ENCODE results near the gene MZT2A.
"Not testable (repeated sequence)": the region's sequence is repeated elsewhere in the genome, so short reads cannot be mapped to it uniquely, and the experiment has no call there.

Gene MZT2A

GRCh38 chr2:131493199-131493968 is 1.2 kb upstream of the MZT2A start:
- Histone ChIP-seq H3K9me3 (ENCODE audit: insufficient read depth, low read length) (no peaks in the 10 kb centered on the region), H3K27ac (ENCODE audit: low read depth, low read length) (peak overlapping the region; percentile 82), H3K9ac (ENCODE audit: low read length) (peak overlapping the region; percentile 99), H3K9me2 (replicated peaks; ENCODE audit: insufficient read depth, low read length) (no peaks in the 10 kb centered on the region), H3K4me2 (ENCODE audit: low read depth, low read length, poor library complexity, severe bottlenecking) (peak overlapping the region; percentile 97), H4K20me1 (ENCODE audit: low read depth, low read length) (no peaks in the 10 kb centered on the region), H3F3A (ENCODE audit: insufficient read depth) (no peaks in the 10 kb centered on the region), H3K79me2 (ENCODE audit: insufficient read depth, low read length) (peaks cover 87% of the 10 kb centered on the region), H3K27me3 (ENCODE audit: low read length) (no peaks in the 10 kb centered on the region), H3K4me3 (ENCODE audit: insufficient read depth, low read length, poor library complexity, severe bottlenecking) (peak overlapping the region; percentile 99), H3K36me3 (ENCODE audit: low read length) (no peaks in the 10 kb centered on the region), H2AFZ (ENCODE audit: low read depth, low read length, severe bottlenecking) (peak overlapping the region; percentile 64)
- TF ChIP-seq EZH2phosphoT487 (conservative IDR thresholded peaks at IDR 0.05; ENCODE audit: low read length) (no peak), CTCF (IDR thresholded peaks at IDR 0.05; ENCODE audit: insufficient read depth, low read length, poor library complexity, severe bottlenecking) (no peak)

DNA sequence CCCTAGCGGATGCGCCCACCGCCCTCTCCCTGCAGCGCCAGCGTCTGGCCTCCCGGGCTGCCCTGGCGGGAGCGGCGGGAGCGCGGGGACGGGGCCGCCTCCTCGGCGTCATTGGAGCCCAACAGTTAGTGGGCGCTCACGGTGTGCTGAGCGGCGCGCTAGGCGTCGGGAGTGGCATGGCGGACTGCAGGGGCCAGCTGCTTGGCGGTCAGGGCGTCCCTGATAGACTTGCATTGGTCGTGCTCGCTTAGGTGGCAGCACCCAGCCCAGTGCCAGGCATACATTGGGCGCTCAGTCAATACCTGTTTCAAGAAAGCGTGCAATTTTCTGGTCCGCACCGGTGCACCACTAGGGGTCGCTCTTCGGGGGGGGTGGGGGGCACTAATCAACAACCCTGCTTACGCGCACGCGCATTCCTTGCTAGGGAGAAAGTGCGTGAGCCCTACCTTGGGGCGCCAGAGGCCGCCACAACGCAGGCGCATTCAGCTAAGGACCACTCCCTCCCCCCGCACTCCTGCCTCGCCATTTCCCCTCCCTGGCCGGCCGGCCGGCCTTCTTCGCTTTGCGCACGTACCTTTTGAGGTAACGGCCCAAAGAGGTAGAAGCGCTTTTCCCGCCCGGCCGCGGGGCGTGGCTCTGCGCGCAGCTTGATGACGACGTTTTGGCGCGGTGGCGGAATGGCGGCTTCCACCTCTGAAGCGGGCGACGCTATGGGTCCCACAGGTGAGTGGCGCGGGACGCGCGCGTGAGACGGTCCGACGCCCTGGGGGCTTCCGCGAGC is 411 bp upstream of the MZT2A start:
- Histone ChIP-seq H3K36me3 (ENCODE audit: low read length) (no peaks in the 10 kb centered on the region), H2AFZ (ENCODE audit: low read depth, low read length, severe bottlenecking) (peak overlapping the region; percentile 73), H3K27ac (ENCODE audit: low read depth, low read length) (peak overlapping the region; percentile 82), H3K79me2 (ENCODE audit: insufficient read depth, low read length) (peaks cover 85% of the 10 kb centered on the region), H3K9ac (ENCODE audit: low read length) (peak overlapping the region; percentile 99), H4K20me1 (ENCODE audit: low read depth, low read length) (no peaks in the 10 kb centered on the region), H3K27me3 (ENCODE audit: low read length) (no peaks in the 10 kb centered on the region), H3K9me3 (ENCODE audit: insufficient read depth, low read length) (no peaks in the 10 kb centered on the region), H3K4me3 (ENCODE audit: insufficient read depth, low read length, poor library complexity, severe bottlenecking) (peak overlapping the region; percentile 99), H3K9me2 (replicated peaks; ENCODE audit: insufficient read depth, low read length) (no peaks in the 10 kb centered on the region), H3K4me2 (ENCODE audit: low read depth, low read length, poor library complexity, severe bottlenecking) (peak overlapping the region; percentile 97), H3F3A (ENCODE audit: insufficient read depth) (no peaks in the 10 kb centered on the region)
- peak; percentile 87 for TF ChIP-seq CTCF (IDR thresholded peaks at IDR 0.05; ENCODE audit: insufficient read depth, low read length, poor library complexity, severe bottlenecking)
- TF ChIP-seq EZH2phosphoT487 (conservative IDR thresholded peaks at IDR 0.05; ENCODE audit: low read length) = no peak

DNA sequence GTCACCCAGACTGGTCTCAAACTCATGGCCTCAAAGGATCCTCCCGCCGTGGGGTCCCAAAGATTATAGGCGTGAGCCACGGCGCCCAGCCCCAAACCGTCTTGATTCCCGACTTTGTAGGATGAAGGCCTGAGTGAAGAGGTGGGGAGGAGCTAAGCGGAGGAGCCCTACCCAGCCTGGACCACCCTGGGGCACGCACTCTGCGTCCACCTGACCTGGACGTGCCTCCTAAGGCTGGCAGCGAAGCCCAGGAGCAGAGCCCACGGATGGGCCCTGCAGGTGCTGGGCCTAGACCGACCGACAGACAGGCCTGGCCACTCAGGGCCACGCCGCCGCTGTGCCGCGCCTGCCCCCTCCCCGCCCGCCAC is 744 bp downstream of the MZT2A start:
- peak overlapping the region; percentile 84 for H3K4me3 ChIP-seq (ENCODE audit: insufficient read depth, low read length, poor library complexity, severe bottlenecking)
- H3K79me2 ChIP-seq (ENCODE audit: insufficient read depth, low read length) = peaks cover 76% of the 10 kb centered on the region
- peak overlapping the region; percentile 99 for H3K9ac ChIP-seq (ENCODE audit: low read length)
- not testable (repeated sequence) for H3K9me3 ChIP-seq (ENCODE audit: insufficient read depth, low read length); H3K27me3 ChIP-seq (ENCODE audit: low read length); H3K36me3 ChIP-seq (ENCODE audit: low read length); H3F3A ChIP-seq (ENCODE audit: insufficient read depth); H2AFZ ChIP-seq (ENCODE audit: low read depth, low read length, severe bottlenecking); H4K20me1 ChIP-seq (ENCODE audit: low read depth, low read length); H3K9me2 ChIP-seq (replicated peaks; ENCODE audit: insufficient read depth, low read length)
- H3K4me2 ChIP-seq (ENCODE audit: low read depth, low read length, poor library complexity, severe bottlenecking) = peak overlapping the region; percentile 97
- peak overlapping the region; percentile 80 for H3K27ac ChIP-seq (ENCODE audit: low read depth, low read length)

- H3K9ac ChIP-seq (ENCODE audit: low read length) = peak overlapping the region; percentile 99
- H3K27ac ChIP-seq (ENCODE audit: low read depth, low read length) = peak overlapping the region; percentile 80
- H3K4me3 ChIP-seq (ENCODE audit: insufficient read depth, low read length, poor library complexity, severe bottlenecking) = peak overlapping the region; percentile 84
- H2AFZ ChIP-seq (ENCODE audit: low read depth, low read length, severe bottlenecking); H3K27me3 ChIP-seq (ENCODE audit: low read length); H3F3A ChIP-seq (ENCODE audit: insufficient read depth); H3K9me2 ChIP-seq (replicated peaks; ENCODE audit: insufficient read depth, low read length); H3K36me3 ChIP-seq (ENCODE audit: low read length); H4K20me1 ChIP-seq (ENCODE audit: low read depth, low read length); H3K9me3 ChIP-seq (ENCODE audit: insufficient read depth, low read length): not testable (repeated sequence)
- H3K79me2 ChIP-seq (ENCODE audit: insufficient read depth, low read length) = peaks cover 73% of the 10 kb centered on the region
- H3K4me2 ChIP-seq (ENCODE audit: low read depth, low read length, poor library complexity, severe bottlenecking) = peak overlapping the region; percentile 97
Measured at GRCh38 chr2:131490616-131491468, 1.4 kb downstream of the MZT2A start.

All from SU-DHL-6 (cell line).